Transverse colon (tissue), 4 donors: ENCODE data around the gene MMP1. TPM values are rescaled to one million over a fixed set of nuclear protein-coding genes. Genes with fewer than 3 reads are reported as not detected.

ENCODE experiments used
- DNase-seq: peaks from one replicate; pipeline ENCODE4 v3.0.0-alpha.2; 2019
- H3K27ac ChIP-seq, 4 donors: fragments of 200-600 bp; sonication (generic); 2 replicates each; pipeline ENCODE4 v1.5.1; 2016 to 2018; ENCODE audit warnings: inconsistent platforms in 4 of 4
- H3K27me3 ChIP-seq: fragments of 200-600 bp; sonication (generic); 2 replicates; pipeline ENCODE4 v1.5.1; 2017; ENCODE audit warnings: inconsistent platforms
- H3K36me3 ChIP-seq, 4 donors: fragments of 200-600 bp; sonication (generic); 2 replicates each; pipeline ENCODE4 v1.5.1; 2017 to 2019; ENCODE audit warnings: inconsistent platforms in 4 of 4
- H3K4me1 ChIP-seq, 4 donors: fragments of 200-600 bp; sonication (generic); 2 replicates each; pipeline ENCODE4 v1.5.1; 2017 to 2020; ENCODE audit warnings: inconsistent platforms in 4 of 4
- H3K4me3 ChIP-seq, 4 donors: fragments of 200-600 bp; sonication (generic); 1 replicate in 1 of 4; 2 replicates in 3 of 4; pipeline versions ENCODE4 v1.5.1 to v1.6.1; 2017 to 2019; ENCODE audit warnings: inconsistent platforms in 4 of 4
- H3K9me3 ChIP-seq, 2 donors: fragments of 200-600 bp; sonication (generic); 2 replicates each; pipeline ENCODE4 v1.5.1; 2017 to 2019; ENCODE audit warnings: inconsistent platforms in 2 of 2
- CTCF ChIP-seq, 5 experiments: fragments of 200-600 bp in 3 of 5; fragments of 450-650 bp in 2 of 5; sonication (generic) in 3 of 5; IDR thresholded peaks; 1 replicate in 2 of 5; 2 replicates in 3 of 5; pipeline ENCODE4 v1.5.1; 2016 to 2017; ENCODE audit warnings: antibody characterized with exemption in 5 of 5, inconsistent platforms in 3 of 5, mild to moderate bottlenecking in 2 of 5, moderate library complexity in 1 of 5
- EP300 ChIP-seq: sonication (generic); formaldehyde crosslinking; IDR thresholded peaks from one replicate; pipeline ENCODE4 v1.6.1; 2017; ENCODE audit warnings: antibody characterized with exemption, low read depth
- POLR2A ChIP-seq: fragments of 450-650 bp; IDR thresholded peaks from one replicate; pipeline ENCODE4 v1.6.1; 2016; ENCODE audit warnings: antibody characterized with exemption, mild to moderate bottlenecking, moderate library complexity
- POLR2AphosphoS5 ChIP-seq, 3 donors: sonication (generic); formaldehyde crosslinking; IDR thresholded peaks; one replicate each; pipeline ENCODE4 v1.6.1; 2016; ENCODE audit warnings: antibody characterized with exemption in 3 of 3
- WGBS, 2 donors: methylation state at CpG; one replicate each; pipeline ENCODE4 v1.1.5; 2018; ENCODE audit warnings: low coverage in 1 of 2; 5-methylcytosine and 5-hydroxymethylcytosine counted together
- in situ Hi-C, 4 donors: fragments of 200-750 bp; cut with MboI; loops; one replicate each; pipeline versions ENCODE4 v1.15.0 to v1.15.1; 2017; ENCODE audit warnings: low sequenced_read_pairs in 3 of 4, low pct_ligation_motif_present in 1 of 4, low pct_unique_long_range_greater_than_20kb in 1 of 4
- intact Hi-C: fragments of 100-400 bp; cut with DNase I; formaldehyde crosslinking; loops from one replicate; pipeline ENCODE4 v1.15.1; 2023; ENCODE audit warnings: low total_unique reads
- total RNA-seq, 4 donors: library from RNA; depleted of rRNA; stranded (reverse); fragments of >200 nt; gene quantifications; one replicate each; pipeline ENCODE4 v1.1.0, GENCODE V29; 2016

MMP1 gene
- total RNA-seq, 4 donors from 2014 or later = 0.48 TPM; not detected in 3

- WGBS, 2 donors = 13 to 35% methylated on average over 4 to 6 of the region's 6 CpGs
- no peaks in the 10 kb centered on the region for H3K36me3 ChIP-seq
- no peaks in the 10 kb centered on the region for H3K27me3 ChIP-seq
- H3K27ac ChIP-seq = peak overlapping the region in 2 of 4 donors; percentile 10 to 35
- intact Hi-C loops = no loop called here
- TF ChIP-seq POLR2AphosphoS5 (IDR thresholded peaks at IDR 0.05) (no peak), CTCF (IDR thresholded peaks at IDR 0.05) (no peak), POLR2A (no peak), EP300 (no peak)
- H3K4me1 ChIP-seq = peaks cover 0 to 11% (median 8%) of the 10 kb centered on the region in 4 donors
- DNase-seq = no peak
- H3K4me3 ChIP-seq = no peak overlapping the region
- in situ Hi-C loops = no loop called here
- H3K9me3 ChIP-seq = no peaks in the 10 kb centered on the region
Observed at GRCh38 chr11:102793677-102794290, 4.2 kb downstream of the MMP1 start.

GRCh38 chr11:102792604-102793003, 5.4 kb downstream of the MMP1 start:
- Histone ChIP-seq H3K4me3 (no peak overlapping the region), H3K9me3 (no peaks in the 10 kb centered on the region), H3K27me3 (no peaks in the 10 kb centered on the region), H3K36me3 (no peaks in the 10 kb centered on the region), H3K4me1 (peaks cover 0 to 11% (median 8%) of the 10 kb centered on the region in 4 donors), H3K27ac (no peak overlapping the region)
- in situ Hi-C loops (no loop called here), intact Hi-C loops (no loop called here)
- DNase-seq = no peak
- no peak for TF ChIP-seq EP300
- 82 to 89% methylated on average over 5 of the region's 5 CpGs for WGBS, 2 donors

DNA sequence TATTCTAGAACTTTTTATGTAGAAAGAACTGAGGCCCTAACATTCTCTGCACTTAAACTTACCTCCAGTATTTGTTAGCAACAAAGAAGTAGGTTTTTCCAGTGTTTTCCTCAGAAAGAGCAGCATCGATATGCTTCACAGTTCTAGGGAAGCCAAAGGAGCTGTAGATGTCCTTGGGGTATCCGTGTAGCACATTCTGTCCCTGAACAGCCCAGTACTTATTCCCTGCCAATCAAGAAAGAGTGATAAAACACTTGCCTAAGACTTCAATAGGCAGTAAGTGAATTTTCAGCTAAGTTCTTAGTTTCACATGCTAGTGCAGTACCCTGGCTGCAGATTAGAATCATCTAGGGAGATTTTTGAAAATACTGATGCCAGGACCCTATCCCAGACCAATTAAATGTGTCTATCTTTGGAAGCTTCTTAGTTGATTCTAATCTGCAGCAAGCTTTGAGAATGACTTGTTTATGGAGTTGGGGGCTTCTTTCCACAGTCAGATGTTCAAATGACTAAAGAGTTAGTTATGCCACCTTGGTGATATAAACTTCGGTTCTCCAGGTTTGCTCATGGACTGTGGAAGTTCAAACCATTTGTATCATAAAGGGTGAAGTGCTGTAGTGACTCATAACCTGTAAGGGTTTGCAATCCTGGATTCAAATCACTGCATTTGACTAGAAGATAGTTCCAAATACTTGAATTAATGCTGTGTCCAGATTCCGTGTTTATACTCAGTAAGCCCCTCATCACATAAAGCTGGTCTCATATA, 6.5 kb downstream of the MMP1 start:
- H3K4me3 ChIP-seq = no peak overlapping the region
- intact Hi-C loops (no loop called here), in situ Hi-C loops (no loop called here)
- no peak overlapping the region for H3K27ac ChIP-seq
- no peaks in the 10 kb centered on the region for H3K9me3 ChIP-seq
- no peaks in the 10 kb centered on the region for H3K36me3 ChIP-seq
- TF ChIP-seq POLR2A (no peak), CTCF (IDR thresholded peaks at IDR 0.05) (no peak), POLR2AphosphoS5 (IDR thresholded peaks at IDR 0.05) (no peak), EP300 (no peak)
- WGBS, 2 donors = 69 to 80% methylated on average over 1 to 4 of the region's 4 CpGs
- no peaks in the 10 kb centered on the region for H3K27me3 ChIP-seq
- no peak for DNase-seq
- peaks cover 0 to 11% (median 8%) of the 10 kb centered on the region in 4 donors for H3K4me1 ChIP-seq

DNA sequence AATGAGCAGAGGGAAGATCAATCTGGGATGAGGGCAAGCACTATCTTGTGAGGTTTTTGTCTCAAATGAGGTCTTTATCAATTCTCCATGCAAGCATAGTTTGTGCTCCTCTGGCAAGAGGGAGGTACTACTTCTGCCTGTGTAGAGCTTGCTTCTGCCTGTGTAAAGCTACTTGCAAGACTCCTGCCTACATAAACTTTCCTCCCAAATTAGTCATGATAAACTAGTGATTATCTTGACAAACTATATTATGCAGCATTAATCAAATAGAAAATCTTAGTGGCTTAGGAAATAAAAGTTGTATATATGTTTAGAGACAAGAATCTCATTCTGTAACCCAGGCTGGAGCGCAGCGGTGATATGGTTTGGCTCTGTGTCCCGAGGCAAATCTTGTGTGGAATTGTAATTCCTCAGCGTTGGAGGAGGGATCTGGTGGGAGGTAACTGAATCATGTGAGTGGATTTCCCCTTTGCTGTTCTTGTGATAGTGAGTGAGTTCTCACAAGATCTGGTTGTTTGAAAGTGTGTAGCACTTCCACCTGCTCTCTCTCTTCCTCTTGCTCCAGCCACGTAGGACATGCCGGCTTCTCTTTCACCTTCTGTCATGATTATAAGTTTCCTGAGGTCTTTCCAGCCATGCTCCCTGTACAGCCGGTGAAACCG, 9.5 kb downstream of the MMP1 start:
- TF ChIP-seq POLR2A = no peak
- Histone ChIP-seq H3K9me3 (no peaks in the 10 kb centered on the region), H3K4me3 (no peak overlapping the region), H3K27me3 (no peaks in the 10 kb centered on the region), H3K36me3 (no peaks in the 10 kb centered on the region), H3K27ac (no peak overlapping the region), H3K4me1 (no peaks in the 10 kb centered on the region)
- in situ Hi-C loops = no loop called here
- WGBS, 2 donors = 64 to 71% methylated on average over 8 of the region's 8 CpGs
- DNase-seq = no peak
- intact Hi-C loops = loop anchor here (5.0 kb wide), 1 partner anchor 1306 kb away; no protein-coding TSS in a partner anchor

DNA sequence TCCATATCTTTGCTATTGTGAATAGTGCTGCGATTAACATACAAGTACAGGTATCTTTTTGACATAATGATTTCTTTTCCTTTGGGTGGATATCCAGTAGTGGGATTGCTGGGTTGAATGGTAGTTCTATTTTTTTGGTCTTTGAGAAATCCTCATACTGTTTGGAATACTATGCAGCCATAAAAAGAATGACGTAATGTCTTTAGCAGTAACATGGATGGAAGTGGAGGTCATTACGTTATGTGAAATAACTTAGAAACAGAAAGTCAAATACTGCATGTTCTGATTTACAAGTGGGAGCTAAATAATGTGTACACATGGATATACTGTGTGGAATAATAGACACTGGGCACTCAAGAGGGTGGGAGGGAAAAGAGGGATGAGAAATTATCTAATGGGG, 13.6 kb downstream of the MMP1 start:
- no peak for TF ChIP-seq POLR2AphosphoS5 (IDR thresholded peaks at IDR 0.05)
- TF ChIP-seq POLR2A = no peak
- no peak for TF ChIP-seq EP300
- no peak for TF ChIP-seq CTCF (IDR thresholded peaks at IDR 0.05)
- 58 to 79% methylated on average over 2 to 3 of the region's 3 CpGs for WGBS, 2 donors
- in situ Hi-C loops (no loop called here), intact Hi-C loops (no loop called here)
- H3K4me1 ChIP-seq = no peaks in the 10 kb centered on the region
- no peaks in the 10 kb centered on the region for H3K9me3 ChIP-seq
- no peak overlapping the region for H3K27ac ChIP-seq
- DNase-seq = no peak
- H3K27me3 ChIP-seq = no peaks in the 10 kb centered on the region
- no peak overlapping the region for H3K4me3 ChIP-seq
- no peaks in the 10 kb centered on the region for H3K36me3 ChIP-seq
